A204.1 (cell line): ENCODE data around the gene SPIN1.

Experiments used
- FAIRE-seq: peaks from 2 replicates; lab custom pipeline; 2012; peaks lifted over from hg19 to GRCh38; lab: Jason Lieb, UNC

The SPIN1 gene

DNA sequence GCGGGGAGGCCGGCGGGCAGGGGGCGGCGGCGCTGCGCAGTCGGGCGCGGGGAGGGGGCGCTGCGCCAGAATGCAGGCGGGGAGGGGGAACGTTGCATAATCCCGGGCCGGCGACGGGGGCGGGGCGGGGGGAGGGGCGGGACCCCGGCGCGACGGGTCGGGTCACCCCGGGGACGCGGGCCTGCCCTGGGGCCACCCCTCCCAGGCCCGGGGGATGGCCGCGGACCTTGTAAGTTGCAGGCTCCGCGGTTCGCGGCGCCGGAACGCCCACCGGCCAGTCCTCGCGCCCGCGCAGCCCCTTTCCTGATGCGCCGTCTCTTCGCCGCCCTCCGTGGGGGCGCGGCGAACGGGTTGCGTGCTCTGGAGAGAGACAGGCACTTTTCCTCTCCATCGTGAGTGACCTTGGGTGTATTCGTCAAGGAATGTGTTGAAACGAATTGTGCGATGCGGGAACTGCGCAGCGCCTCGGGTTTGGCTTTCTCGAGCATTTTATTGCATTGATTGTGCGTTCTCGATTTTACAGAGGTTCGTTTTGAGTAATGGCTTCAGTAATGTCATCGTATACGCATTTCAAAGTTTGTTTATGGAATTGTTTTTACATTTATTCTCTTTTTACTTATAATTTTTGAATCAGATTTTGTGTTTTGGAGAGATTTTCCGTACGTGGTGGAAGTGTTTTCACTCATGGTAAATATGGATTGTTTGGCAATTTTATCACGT lies 802 bp downstream of the SPIN1 start:
- no peak for FAIRE-seq

GRCh38 chr9:88390371-88390990 lies 2.2 kb downstream of the SPIN1 start:
- no peak for FAIRE-seq

- no peak for FAIRE-seq
These were observed 3.0 kb downstream of the SPIN1 start for GRCh38 chr9:88391236-88391635.

DNA sequence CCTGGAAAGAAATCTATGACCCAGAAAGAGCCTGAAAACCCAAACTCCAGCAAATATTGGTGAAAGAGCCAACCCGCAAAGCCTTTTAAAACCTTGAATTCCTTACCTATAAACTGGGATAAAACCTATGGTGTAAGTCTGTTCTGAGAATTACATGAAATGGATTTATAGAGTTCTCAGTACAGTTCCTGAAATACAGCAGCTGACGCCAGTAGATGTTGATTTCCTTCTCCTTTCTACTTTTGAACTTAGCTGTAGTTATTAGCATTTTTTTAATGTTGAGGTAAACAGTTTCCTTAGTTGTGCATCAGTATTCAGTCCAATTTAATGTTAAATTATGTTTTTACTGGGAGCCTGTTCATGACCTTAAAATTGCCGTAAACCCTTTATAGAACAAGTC lies 3.7 kb downstream of the SPIN1 start:
- FAIRE-seq: no peak

GRCh38 chr9:88392549-88392948 lies 4.3 kb downstream of the SPIN1 start:
- FAIRE-seq: no peak

DNA sequence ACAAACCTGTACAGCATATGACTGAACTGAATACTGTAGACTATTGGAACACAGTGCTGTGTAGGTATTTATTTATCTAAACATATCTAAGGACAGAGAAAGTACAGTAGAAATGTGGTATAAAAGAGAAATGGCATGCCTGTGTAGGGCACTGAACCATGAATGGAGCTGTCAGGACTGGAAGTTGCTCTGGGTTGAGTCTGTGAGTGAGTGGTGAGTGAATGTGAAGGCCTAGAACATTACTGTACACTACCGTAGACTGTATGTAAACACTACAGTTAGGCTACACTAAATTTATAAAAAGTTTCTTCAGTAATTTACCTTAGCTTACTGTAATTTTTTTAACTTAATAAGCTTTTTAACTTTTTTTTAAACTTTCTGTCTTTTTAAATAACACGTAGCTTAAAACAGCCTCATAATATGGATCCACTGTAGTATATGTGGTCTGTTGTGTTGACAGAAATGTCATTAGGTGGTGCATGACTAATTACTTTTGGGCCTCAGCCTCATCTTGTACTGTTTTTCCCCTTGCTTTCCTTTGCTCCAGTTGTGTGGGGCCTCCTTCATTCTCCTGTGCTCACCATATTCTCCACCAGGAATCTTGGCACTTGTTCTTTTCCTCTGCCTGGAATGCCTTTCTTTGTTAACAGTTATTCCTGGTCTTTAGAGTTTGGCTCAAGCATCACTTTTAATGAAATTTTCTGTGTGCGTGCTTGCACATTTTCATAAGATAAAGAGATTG lies 8.8 kb downstream of the SPIN1 start:
- FAIRE-seq: no peak

DNA sequence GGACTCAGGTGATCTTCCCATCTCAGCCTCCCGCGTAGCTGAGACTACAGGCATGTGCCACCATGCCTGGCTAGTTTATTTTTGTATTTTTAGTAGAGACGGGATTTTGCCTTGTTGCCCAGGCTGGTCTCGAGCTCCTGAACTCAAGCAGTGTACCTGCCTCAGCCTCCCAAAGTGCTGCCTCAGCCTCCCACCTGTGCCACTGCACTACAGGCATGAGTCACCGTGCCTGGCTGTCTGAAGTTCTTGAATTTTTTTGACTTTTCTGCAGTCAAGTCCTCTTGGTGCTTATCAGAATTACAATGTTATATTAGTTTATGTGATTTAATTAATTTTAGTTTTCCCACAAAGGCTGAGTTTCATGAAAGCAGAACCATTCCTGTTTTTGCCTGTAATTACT lies 9.8 kb downstream of the SPIN1 start:
- FAIRE-seq: no peak

DNA sequence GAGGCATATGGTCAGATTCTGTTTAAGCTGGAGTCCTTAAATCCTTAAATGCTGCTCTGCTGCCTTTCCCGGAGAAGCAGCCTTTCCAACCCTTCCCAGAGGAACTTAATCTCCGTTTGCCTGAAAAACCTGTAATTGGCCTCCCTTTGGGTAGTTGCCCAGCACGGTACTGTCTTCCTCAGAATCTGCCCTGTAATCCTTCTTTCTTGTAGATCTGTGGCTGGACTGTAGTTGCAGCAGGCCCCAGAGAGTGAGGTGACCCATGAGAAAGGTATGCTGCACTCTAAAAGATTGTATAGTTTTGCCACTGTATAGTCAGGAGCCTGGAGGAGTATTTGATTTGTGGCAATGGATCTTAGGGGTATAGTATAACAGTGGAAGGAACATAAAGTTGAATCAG lies 11.7 kb downstream of the SPIN1 start:
- no peak for FAIRE-seq

DNA sequence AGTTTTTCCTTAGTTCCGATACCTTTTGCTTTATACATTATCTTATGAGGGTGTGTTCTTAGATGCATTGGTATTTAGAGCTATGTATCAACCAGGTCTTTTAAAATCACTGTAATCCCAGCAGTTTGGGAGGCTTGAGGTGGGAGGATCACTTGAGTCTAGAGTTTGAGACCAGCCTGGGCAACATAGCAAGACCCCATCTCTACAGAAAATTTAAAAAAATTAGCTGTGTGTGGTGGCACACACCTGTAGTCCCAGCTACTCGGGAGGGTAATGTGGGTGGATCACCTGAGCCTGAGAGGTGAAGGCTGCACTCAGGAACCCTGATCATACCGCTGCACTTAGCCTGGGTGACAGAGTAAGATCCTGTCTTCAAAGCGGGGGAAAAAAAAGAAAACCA lies 15.1 kb downstream of the SPIN1 start:
- no peak for FAIRE-seq

GRCh38 chr9:88406051-88406450 lies 17.8 kb downstream of the SPIN1 start:
- no peak for FAIRE-seq

GRCh38 chr9:88411471-88411870 lies 23.2 kb downstream of the SPIN1 start:
- FAIRE-seq: no peak

DNA sequence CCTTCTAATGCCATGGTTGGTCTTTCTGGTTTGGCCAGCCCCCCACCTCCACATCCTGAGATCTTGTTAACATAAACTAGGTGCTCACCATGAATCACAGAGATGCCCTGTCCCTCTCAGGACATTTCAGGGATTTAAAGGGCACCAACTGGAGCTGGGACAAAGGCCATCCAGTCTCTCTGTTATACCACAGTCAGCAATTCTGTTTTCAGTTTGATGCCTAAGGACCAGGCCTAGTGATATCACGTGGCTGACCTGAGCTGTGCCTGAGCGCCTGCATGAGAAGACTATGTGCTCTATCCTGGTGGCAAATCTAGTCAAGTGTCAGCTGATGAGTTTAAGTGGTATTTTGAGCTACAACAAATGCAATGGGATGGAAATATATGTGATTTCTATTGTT lies 26.1 kb downstream of the SPIN1 start:
- no peak for FAIRE-seq

DNA sequence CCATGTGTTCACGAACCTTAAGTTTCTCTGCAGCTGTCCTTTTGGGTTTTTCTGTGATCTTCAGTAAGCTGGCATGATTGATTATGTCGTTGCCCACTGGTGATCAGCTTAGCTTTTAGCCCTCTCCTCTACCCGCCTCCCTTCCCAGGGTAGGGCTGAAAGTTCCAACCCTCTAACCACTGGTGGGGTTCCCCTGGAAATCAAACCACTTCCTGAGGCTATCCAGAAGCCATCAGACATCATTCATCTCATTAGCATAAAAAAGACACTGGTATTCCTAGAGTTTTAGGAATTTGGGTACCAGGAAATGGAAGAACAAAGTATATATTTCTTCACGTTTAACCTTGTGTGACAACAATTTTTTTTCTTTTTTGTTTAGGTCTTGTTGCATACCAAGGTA lies 29.8 kb downstream of the SPIN1 start:
- FAIRE-seq: no peak

GRCh38 chr9:88418715-88419540 lies 30.7 kb downstream of the SPIN1 start:
- FAIRE-seq: no peak

GRCh38 chr9:88420227-88420626 lies 32.0 kb downstream of the SPIN1 start:
- no peak for FAIRE-seq

DNA sequence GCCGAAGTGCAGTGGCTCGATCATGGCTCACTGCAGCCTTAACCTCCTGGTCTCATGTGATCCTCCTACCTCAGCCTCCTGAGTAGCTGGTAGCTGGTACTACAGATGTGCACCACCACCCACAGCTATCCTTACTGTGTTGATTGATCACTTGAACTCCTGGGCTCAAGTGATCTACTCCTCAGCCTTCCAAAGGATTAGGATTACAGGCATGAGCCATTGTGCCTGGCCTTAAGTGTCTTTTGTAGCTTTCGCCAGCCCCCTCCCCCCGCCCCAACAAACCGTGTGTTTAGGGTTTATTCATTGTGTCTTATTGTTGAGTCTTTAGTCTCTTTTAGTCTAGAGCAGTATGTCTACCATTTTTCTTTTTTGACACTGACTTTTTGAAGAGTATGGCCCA lies 33.1 kb downstream of the SPIN1 start:
- FAIRE-seq: no peak

GRCh38 chr9:88425538-88425950 lies 37.3 kb downstream of the SPIN1 start:
- no peak for FAIRE-seq

GRCh38 chr9:88426651-88427050 lies 38.4 kb downstream of the SPIN1 start:
- no peak for FAIRE-seq

- FAIRE-seq: no peak
These were observed 41.6 kb downstream of the SPIN1 start for GRCh38 chr9:88429595-88430430.

- FAIRE-seq: no peak
These were observed 45.5 kb downstream of the SPIN1 start for GRCh38 chr9:88433583-88434255.

- FAIRE-seq: no peak
These were observed 47.1 kb downstream of the SPIN1 start for GRCh38 chr9:88435336-88435735.
